Astrocyte (in vitro differentiated cells and primary cell): Measurements from ENCODE around the gene PPFIBP1. TPM values are rescaled to one million over a fixed set of nuclear protein-coding genes. Genes with fewer than 3 reads are reported as not detected.
"Not testable (repeated sequence)": the region's sequence is repeated elsewhere in the genome, so short reads cannot be mapped to it uniquely, and the experiment has no call there.

Experiments used
- DNase-seq: peaks from one replicate; pipeline ENCODE4 v3.0.0-alpha.2; 2010; ENCODE audit warnings: low read depth
- FAIRE-seq: peaks from 2 replicates; lab custom pipeline; 2011; peaks lifted over from hg19 to GRCh38; lab: Jason Lieb, UNC
- H2AFZ ChIP-seq: 2 replicates; pipeline ENCODE4 v1.6.0; 2012; ENCODE audit warnings: low read depth, low read length, inconsistent platforms
- H3K27ac ChIP-seq: 2 replicates; pipeline ENCODE4 v1.5.1; 2011; ENCODE audit warnings: low read depth, low read length, inconsistent platforms
- H3K27me3 ChIP-seq: 2 replicates; pipeline ENCODE4 v1.6.0; 2011; ENCODE audit warnings: low read length, inconsistent platforms; ENCODE audit not compliant: insufficient read depth
- H3K36me3 ChIP-seq: 2 replicates; pipeline ENCODE4 v1.5.1; 2011; ENCODE audit warnings: low read length, inconsistent platforms; ENCODE audit not compliant: insufficient read depth
- H3K4me1 ChIP-seq: 2 replicates; pipeline ENCODE4 v1.5.1; 2011; ENCODE audit warnings: low read length, inconsistent platforms; ENCODE audit not compliant: insufficient read depth
- H3K4me2 ChIP-seq: 2 replicates; pipeline ENCODE4 v1.6.0; 2012; ENCODE audit warnings: low read length, inconsistent platforms
- H3K4me3 ChIP-seq: 2 replicates; pipeline ENCODE4 v1.5.1; 2011; ENCODE audit warnings: low read depth, mild to moderate bottlenecking, low read length, inconsistent platforms; ENCODE audit not compliant: insufficient read depth
- H3K79me2 ChIP-seq: 2 replicates; pipeline ENCODE4 v1.6.0; 2012; ENCODE audit warnings: mild to moderate bottlenecking, low read length, inconsistent platforms; ENCODE audit not compliant: insufficient read depth
- H3K9ac ChIP-seq: 2 replicates; pipeline ENCODE4 v1.6.0; 2012; ENCODE audit warnings: mild to moderate bottlenecking, low read length, inconsistent platforms
- H3K9me3 ChIP-seq: 2 replicates; pipeline ENCODE4 v1.5.1; 2012; ENCODE audit warnings: low read depth, mild to moderate bottlenecking, low read length, inconsistent platforms; ENCODE audit not compliant: insufficient read depth
- H4K20me1 ChIP-seq: 2 replicates; pipeline ENCODE4 v1.6.0; 2012; ENCODE audit warnings: low read length, inconsistent platforms; ENCODE audit not compliant: insufficient read depth
- H3K27ac Mint-ChIP-seq: one replicate; pipeline ENCODE4 v1.8.0; 2021; ENCODE audit warnings: mild to moderate bottlenecking, mixed read lengths; ENCODE audit not compliant: unreplicated experiment
- H3K27me3 Mint-ChIP-seq: one replicate; pipeline ENCODE4 v1.8.0; 2021; ENCODE audit warnings: low read depth, mixed read lengths; ENCODE audit not compliant: unreplicated experiment
- H3K36me3 Mint-ChIP-seq: one replicate; pipeline ENCODE4 v1.8.0; 2021; ENCODE audit warnings: low read depth, mixed read lengths; ENCODE audit not compliant: unreplicated experiment
- H3K4me1 Mint-ChIP-seq: one replicate; pipeline ENCODE4 v1.8.0; 2021; ENCODE audit warnings: low read depth, mixed read lengths; ENCODE audit not compliant: unreplicated experiment
- H3K4me3 Mint-ChIP-seq: one replicate; pipeline ENCODE4 v1.8.0; 2021; ENCODE audit warnings: mild to moderate bottlenecking, moderate library complexity, mixed read lengths; ENCODE audit not compliant: unreplicated experiment
- H3K9me3 Mint-ChIP-seq: one replicate; pipeline ENCODE4 v1.8.0; 2021; ENCODE audit warnings: mild to moderate bottlenecking, mixed read lengths; ENCODE audit not compliant: unreplicated experiment
- CTCF ChIP-seq: IDR thresholded peaks from 2 replicates; pipeline ENCODE4 v1.5.1; 2011; ENCODE audit warnings: low read depth, mild to moderate bottlenecking, inconsistent platforms, low read length, moderate library complexity; ENCODE audit not compliant: insufficient read depth
- EZH2 ChIP-seq: IDR thresholded peaks from 2 replicates; pipeline ENCODE4 v1.6.1; 2012; ENCODE audit warnings: mild to moderate bottlenecking, low read length, inconsistent platforms; ENCODE audit not compliant: insufficient read depth
- total RNA-seq: library from RNA; stranded (reverse); gene quantifications from 2 replicates; pipeline ENCODE4 v1.2.1, GENCODE V29; 2021

Gene PPFIBP1
- total RNA-seq, 1 donor from 2014 or later = 147 TPM

- H3K27ac Mint-ChIP-seq = peak overlapping the region; percentile 90
- no peak for FAIRE-seq
These were observed 17.2 kb downstream of the PPFIBP1 start for GRCh38 chr12:27541031-27541719.

GRCh38 chr12:27542628-27543027, 18.6 kb downstream of the PPFIBP1 start:
- Mint-ChIP-seq H3K4me3 (peak overlapping the region; percentile 7), H3K9me3 (peaks cover 2% of the 10 kb centered on the region), H3K27ac (peak overlapping the region; percentile 67), H3K36me3 (peaks cover 9% of the 10 kb centered on the region), H3K27me3 (no peaks in the 10 kb centered on the region), H3K4me1 (peaks cover 44% of the 10 kb centered on the region)
- H3K79me2 ChIP-seq = peaks cover 97% of the 10 kb centered on the region
- peak overlapping the region; percentile 68 for H3K4me2 ChIP-seq
- no peaks in the 10 kb centered on the region for H3K27me3 ChIP-seq
- H3K9ac ChIP-seq = peak overlapping the region; percentile 34
- no peaks in the 10 kb centered on the region for H3K36me3 ChIP-seq
- DNase-seq = peak; percentile 97
- H2AFZ ChIP-seq = no peak overlapping the region
- peak; percentile 83 for FAIRE-seq
- no peak for TF ChIP-seq EZH2
- no peak for TF ChIP-seq CTCF
- H3K4me1 ChIP-seq = peaks cover 23% of the 10 kb centered on the region
- H3K4me3 ChIP-seq = peak overlapping the region; percentile 4
- H3K9me3 ChIP-seq = no peaks in the 10 kb centered on the region
- H3K27ac ChIP-seq = peak overlapping the region; percentile 57
- H4K20me1 ChIP-seq = peaks cover 42% of the 10 kb centered on the region

More at GRCh38 chr12:27541031-27541719, 17.2 kb downstream of the PPFIBP1 start:
- H3K27ac ChIP-seq = no peak overlapping the region
- H2AFZ ChIP-seq = no peak overlapping the region
- Mint-ChIP-seq H3K9me3 (peaks cover 2% of the 10 kb centered on the region), H3K4me1 (peaks cover 42% of the 10 kb centered on the region), H3K36me3 (peaks cover 20% of the 10 kb centered on the region), H3K4me3 (peak overlapping the region; percentile 30), H3K27me3 (no peaks in the 10 kb centered on the region)
- H3K9ac ChIP-seq = no peak overlapping the region
- peaks cover 97% of the 10 kb centered on the region for H3K79me2 ChIP-seq
- H3K9me3 ChIP-seq = no peaks in the 10 kb centered on the region
- H3K4me2 ChIP-seq = no peak overlapping the region
- no peaks in the 10 kb centered on the region for H3K36me3 ChIP-seq
- H3K4me3 ChIP-seq = no peak overlapping the region
- no peak for TF ChIP-seq EZH2
- TF ChIP-seq CTCF = no peak
- H3K4me1 ChIP-seq = peaks cover 23% of the 10 kb centered on the region
- peaks cover 54% of the 10 kb centered on the region for H4K20me1 ChIP-seq
- H3K27me3 ChIP-seq = no peaks in the 10 kb centered on the region
- DNase-seq = no peak

- not testable (repeated sequence) for H3K9ac ChIP-seq, H3K27me3 ChIP-seq, H3K4me3 ChIP-seq, H3K27me3 Mint-ChIP-seq, H3K27ac Mint-ChIP-seq, FAIRE-seq, H3K4me2 ChIP-seq, DNase-seq, H3K36me3 Mint-ChIP-seq, H3K27ac ChIP-seq, H3K36me3 ChIP-seq, H3K4me3 Mint-ChIP-seq, H3K9me3 Mint-ChIP-seq, H2AFZ ChIP-seq, H3K9me3 ChIP-seq
- peaks cover 56% of the 10 kb centered on the region for H3K4me1 Mint-ChIP-seq
- Histone ChIP-seq H3K4me1 (peaks cover 39% of the 10 kb centered on the region), H4K20me1 (peaks cover 26% of the 10 kb centered on the region), H3K79me2 (peaks cover 94% of the 10 kb centered on the region)
These were observed 20.9 kb downstream of the PPFIBP1 start for GRCh38 chr12:27544858-27545257.
